ENCODE results near the gene ARRB2.

GRCh38 chr17:4750606-4751005 is 40.2 kb downstream of the ARRB2 start:
- no peak for TF ChIP-seq CTCF (IDR thresholded peaks at IDR 0.05)
- no peak for TF ChIP-seq POLR2A (IDR thresholded peaks at IDR 0.05)
